GM15510 (cell line): ENCODE results near the gene GTF3C1.

Experiments used
- POLR2A ChIP-seq: IDR thresholded peaks from 3 replicates; pipeline ENCODE4 v1.6.1; 2011; ENCODE audit warnings: borderline replicate concordance; ENCODE audit not compliant: insufficient read length; ENCODE audit errors: extremely low read depth

GTF3C1 gene

DNA sequence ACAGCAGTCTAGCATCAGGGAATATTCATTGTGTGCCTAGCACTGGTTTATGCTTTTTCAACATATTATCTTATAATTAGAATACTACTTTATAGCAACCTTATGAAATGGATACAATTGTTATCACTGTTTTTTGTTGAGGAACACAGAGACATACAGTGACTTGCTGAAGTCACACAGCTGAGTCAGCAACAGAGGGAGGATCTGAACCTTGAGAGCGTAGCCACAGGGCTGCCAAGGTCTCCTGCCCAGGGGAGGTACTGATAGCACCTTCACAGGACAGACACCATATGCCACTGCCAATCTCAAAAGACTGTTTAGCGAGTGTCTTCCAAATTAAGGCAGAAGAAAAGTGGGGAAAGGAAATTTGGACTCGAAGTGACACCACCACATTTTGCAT lies 63.0 kb downstream of the GTF3C1 start:
- TF ChIP-seq POLR2A, result no peak

- TF ChIP-seq POLR2A, result no peak
Measured at GRCh38 chr16:27486344-27486743, 63.4 kb downstream of the GTF3C1 start.

DNA sequence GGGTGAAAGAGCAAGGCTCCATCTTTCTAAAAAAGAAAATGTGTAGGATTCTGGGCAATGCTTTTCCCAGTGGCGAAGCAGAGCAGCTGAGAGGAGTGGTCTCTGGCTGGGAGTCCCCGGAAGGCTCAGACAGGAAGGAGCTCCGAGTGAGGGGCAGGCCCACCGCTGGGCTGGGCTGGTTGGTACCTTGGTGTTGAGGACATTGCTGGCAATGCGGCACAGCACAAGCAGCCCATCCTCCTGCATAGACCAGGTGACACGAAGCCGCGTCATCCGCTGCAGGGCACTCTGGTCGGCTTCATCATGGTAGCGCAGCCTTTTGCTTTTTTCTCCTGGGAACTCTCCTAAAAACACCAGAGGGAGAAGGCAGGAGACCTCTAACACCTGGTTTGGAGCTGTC lies 63.9 kb downstream of the GTF3C1 start:
- TF ChIP-seq POLR2A, result no peak

GRCh38 chr16:27485126-27485525 lies 64.6 kb downstream of the GTF3C1 start:
- no peak for TF ChIP-seq POLR2A

DNA sequence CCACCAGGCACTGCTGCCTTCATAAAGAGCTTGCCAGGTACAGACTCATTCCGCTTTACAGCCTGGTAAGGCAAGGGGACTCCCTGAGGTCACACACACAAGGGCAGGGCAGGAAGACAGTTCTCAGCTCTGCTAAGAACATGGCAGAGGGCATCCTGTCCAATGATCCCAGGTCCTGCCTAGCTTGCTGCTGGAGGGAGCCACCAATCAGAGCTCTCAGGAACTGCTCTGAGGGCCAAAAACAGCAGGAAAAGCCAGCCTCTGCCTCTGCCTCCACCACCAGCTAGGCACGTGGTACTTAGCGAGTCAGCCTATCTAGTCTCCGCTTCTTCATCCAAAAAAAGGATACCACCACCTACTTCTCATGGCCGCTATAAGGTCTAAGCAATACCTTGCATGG lies 66.1 kb downstream of the GTF3C1 start:
- no peak for TF ChIP-seq POLR2A

DNA sequence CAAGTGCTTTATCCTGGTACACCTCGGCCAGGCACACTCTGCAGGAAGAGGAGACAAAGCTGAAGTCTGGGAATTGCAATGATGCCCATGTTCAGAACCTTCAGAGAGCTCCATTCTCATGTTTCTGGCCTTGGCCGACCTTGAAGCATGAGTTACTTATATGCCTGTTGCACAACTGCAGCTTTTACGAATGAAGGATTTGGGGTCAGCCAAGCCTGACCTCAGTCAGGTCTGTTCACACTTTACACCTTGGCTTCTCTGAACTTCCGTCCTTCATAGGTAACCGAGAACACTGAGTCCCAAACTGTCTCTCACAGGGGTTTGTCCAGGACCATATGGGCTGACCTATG lies 66.7 kb downstream of the GTF3C1 start:
- no peak for TF ChIP-seq POLR2A

- no peak for TF ChIP-seq POLR2A
Measured at GRCh38 chr16:27482397-27483087, 67.2 kb downstream of the GTF3C1 start.

DNA sequence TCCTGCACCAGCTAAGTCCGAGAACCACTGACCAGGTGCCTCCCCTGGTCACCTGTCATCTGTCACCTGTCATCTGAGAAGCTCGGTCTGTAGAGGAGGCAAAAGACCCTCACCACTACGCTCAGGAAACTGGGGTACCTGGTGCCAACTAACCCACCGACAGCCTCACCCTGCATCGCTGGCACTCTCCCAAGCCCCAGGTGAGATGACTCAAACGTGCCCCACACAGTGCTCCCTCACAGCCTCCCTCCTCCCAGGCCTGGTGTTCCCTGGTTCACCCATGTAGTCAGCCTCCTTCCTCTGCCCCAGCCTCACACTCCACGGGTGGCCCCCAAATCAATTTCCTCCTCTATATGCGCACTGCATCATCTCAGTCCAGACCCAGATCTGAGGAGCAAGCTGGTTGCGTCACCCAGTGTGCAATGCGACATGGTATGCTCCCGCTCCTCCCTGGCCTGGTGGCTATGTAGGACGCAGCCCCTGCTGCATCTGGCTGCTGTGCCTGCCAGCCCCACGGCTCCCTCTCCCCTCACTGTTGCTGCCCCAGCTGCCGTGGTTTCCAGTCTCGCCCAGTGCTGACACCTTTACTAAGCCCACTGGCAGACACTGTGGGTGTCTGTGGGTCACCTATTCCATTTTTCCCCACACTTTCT lies 68.3 kb downstream of the GTF3C1 start:
- no peak for TF ChIP-seq POLR2A

DNA sequence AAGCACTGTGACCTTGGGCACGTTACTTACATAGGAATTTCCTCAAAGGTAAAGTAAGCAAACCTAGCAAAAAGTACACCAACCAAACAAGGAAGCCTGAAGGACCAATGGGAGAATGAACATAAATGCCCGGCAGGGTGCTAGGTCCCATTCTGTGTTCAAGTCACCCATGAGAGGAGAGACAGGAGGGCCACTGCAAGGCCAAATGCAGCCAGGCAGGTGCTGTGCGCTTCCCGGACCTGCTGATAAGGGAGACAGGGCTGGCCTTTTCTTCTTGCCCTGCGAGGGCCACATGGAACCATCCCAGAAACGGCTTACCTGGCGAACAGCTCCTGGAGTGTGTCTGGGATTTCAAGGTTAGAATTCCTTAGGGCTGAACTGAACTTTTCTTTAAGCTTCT lies 69.0 kb downstream of the GTF3C1 start:
- no peak for TF ChIP-seq POLR2A

GRCh38 chr16:27476240-27476639 lies 73.5 kb downstream of the GTF3C1 start:
- TF ChIP-seq POLR2A, result no peak

DNA sequence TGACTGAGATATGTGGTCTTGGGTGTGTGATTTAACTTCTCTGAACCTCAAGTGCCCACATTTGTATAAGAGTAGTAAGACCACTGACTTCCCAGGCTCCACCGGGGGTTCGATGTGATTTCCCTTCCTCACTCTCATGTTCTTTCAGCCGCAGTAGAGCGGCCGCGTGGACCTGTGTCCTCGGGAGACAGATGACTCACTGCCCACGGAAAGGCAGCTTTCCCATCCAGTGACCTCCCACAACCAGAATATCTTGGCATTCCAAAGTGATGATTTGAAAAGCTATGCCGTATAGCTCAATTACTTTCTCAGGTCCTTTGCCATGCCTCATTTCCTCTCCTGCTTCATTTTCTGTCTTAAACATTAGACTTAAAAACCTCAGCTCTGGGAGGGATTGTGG lies 74.2 kb downstream of the GTF3C1 start:
- no peak for TF ChIP-seq POLR2A

DNA sequence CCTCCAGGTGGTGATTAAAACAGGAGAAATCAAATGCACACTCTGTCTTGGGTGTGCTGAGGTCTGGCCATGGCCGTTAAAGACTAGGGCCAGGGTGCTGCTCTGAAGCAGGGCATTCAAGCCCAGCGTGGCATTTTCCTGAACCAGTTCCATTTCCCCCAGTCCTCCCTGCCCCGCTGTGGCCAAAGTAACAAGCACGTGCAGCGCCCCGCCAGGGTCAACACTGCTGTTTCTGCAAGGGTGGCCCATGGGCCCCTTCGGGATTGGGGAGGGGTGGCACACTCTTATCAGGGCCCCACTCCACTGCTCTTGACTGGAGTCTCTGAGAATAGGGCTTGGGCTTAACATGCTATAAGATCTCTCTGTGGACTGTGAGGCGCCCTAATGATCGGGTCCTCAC lies 74.8 kb downstream of the GTF3C1 start:
- no peak for TF ChIP-seq POLR2A

GRCh38 chr16:27474041-27474440 lies 75.7 kb downstream of the GTF3C1 start:
- no peak for TF ChIP-seq POLR2A

DNA sequence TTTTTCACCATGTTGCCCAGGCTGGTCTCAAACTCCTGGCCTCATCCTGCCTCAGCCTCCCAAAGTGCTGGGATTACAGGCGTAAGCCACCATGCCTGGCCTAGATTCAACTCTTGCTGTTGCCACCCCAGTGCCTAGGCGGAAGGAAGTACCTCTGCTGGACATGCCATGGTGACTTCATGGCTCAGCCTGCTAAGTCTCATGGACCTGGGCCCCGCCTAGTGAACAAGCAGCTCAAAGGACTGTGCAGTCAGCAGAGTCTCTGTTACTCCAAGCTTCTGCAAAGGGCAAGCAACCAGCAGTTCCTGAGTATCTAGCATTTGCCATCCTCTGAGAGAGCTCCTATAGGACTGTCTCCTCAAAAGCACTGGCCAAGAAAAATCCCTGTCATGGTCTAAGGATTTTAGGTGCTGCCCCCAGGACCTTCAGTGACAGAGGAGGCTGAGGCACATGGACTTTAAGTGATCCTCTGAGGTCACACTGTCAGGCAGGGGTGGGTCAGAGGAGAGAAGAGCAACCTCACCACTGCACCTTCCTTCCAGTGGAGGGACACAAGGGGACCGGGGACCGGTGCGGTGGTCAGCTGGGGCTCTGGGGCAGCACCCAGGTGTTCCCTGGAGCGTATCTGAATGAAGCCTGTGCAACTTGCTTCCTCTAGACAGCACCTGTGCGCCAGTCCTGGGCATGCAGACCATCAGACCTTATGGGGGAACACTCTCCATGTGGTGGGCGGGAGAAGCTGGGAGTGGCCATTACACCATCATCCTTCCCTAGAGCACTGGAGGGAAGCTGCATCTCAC lies 76.4 kb downstream of the GTF3C1 start:
- no peak for TF ChIP-seq POLR2A

DNA sequence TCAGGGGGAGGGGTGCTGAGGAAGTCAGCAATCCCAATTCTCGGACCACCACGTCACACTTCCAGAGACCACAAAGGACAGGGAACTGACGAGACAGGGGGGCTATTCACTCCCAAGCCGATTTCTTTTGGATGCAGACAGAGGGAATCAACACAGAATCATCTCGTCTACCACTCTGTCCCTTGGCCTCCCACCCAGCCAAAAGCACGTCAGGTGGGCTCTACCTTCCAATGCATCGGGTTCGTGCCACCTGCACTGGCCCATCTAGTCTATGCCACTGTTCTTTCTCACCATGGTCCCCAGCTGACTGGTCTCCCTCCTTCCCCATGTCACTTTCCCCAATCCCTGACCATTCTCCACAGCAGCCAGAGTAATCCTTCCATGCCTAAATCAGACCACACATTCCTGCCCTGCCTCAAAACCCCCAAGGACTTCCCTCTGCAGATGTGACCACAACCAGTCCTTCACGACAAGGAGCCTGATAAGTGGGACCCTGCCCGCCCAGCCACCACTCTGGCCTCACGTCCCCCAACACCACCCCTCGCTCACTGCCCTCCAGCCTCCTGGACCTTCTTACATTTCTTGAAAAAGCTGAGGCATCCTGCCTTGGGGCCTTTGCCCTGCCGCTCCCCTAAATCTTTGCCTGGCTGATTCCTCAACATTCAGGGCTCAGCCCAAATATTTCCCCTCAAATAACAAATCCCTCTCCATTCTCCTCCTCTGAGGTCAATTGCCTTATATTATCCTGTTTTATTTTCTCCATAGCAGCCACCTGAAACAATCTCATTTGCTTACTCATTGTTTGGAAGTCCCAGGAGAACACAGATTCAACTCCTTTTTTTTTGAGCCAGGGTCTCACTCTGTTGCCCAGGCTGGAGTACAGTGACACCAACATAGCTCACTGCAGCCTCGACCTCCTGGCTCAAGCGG lies 77.4 kb downstream of the GTF3C1 start:
- no peak for TF ChIP-seq POLR2A
